OCI-LY7 (cell line): ENCODE measurements around the gene SPINT1.

Experiments
- CTCF ChIP-seq: fragments of 200-600 bp; sonication (generic); conservative IDR thresholded peaks from 2 replicates; pipeline ENCODE4 v1.5.1; 2014; ENCODE audit warnings: mild to moderate bottlenecking, antibody characterized with exemption, low read length, moderate library complexity, mixed read lengths
- EZH2phosphoT487 ChIP-seq: fragments of 200-600 bp; sonication (generic); IDR thresholded peaks from 2 replicates; pipeline ENCODE4 v1.6.1; 2018; ENCODE audit warnings: low read depth, borderline replicate concordance, mild to moderate bottlenecking, mixed run types, antibody characterized with exemption, low read length, moderate library complexity, mixed read lengths

- no peak for TF ChIP-seq CTCF
- TF ChIP-seq EZH2phosphoT487 = no peak
These were observed 57.2 kb downstream of the SPINT1 start for GRCh38 chr15:40901053-40901443.
